H9 (cell line): ENCODE measurements around the gene EML1. TPM values are rescaled to one million over a fixed set of nuclear protein-coding genes. Genes with fewer than 3 reads are reported as not detected.

Experiments
- DNase-seq: peaks from one replicate; pipeline ENCODE4 v3.0.0-alpha.2; 2017
- H2AFZ ChIP-seq: one replicate; pipeline ENCODE4 v1.6.1; 2013; ENCODE audit warnings: mild to moderate bottlenecking, low read length, control low read depth, moderate library complexity
- H2AK5ac ChIP-seq: 2 replicates; pipeline ENCODE4 v1.6.1; 2013; ENCODE audit warnings: low read length, control low read depth, mixed read lengths; ENCODE audit not compliant: insufficient read length
- H2BK120ac ChIP-seq: one replicate; pipeline ENCODE4 v1.6.1; 2013; ENCODE audit warnings: low read depth, mild to moderate bottlenecking, low read length, control low read depth, inconsistent platforms; ENCODE audit not compliant: poor library complexity, severe bottlenecking
- H2BK12ac ChIP-seq: 2 replicates; pipeline ENCODE4 v1.6.1; 2013; ENCODE audit warnings: low read length, control low read depth, mixed read lengths, low read depth; ENCODE audit not compliant: insufficient read length
- H2BK15ac ChIP-seq: 2 replicates; pipeline ENCODE4 v1.6.1; 2013; ENCODE audit warnings: low read depth, low read length, control low read depth
- H2BK20ac ChIP-seq: one replicate; pipeline ENCODE4 v1.6.1; 2013; ENCODE audit warnings: low read depth, mild to moderate bottlenecking, low read length, control low read depth, inconsistent platforms; ENCODE audit not compliant: poor library complexity, severe bottlenecking
- H2BK5ac ChIP-seq: 2 replicates; pipeline ENCODE4 v1.6.1; 2013; ENCODE audit warnings: low read length, control low read depth, mixed read lengths; ENCODE audit not compliant: insufficient read length
- H3K14ac ChIP-seq: 2 replicates; pipeline ENCODE4 v1.6.1; 2013; ENCODE audit warnings: low read length, control low read depth; ENCODE audit not compliant: insufficient read depth
- H3K18ac ChIP-seq: 2 replicates; pipeline ENCODE4 v1.6.1; 2013; ENCODE audit warnings: low read depth, mild to moderate bottlenecking, mixed read lengths, low read length, control low read depth; ENCODE audit not compliant: insufficient read length
- H3K23ac ChIP-seq: 2 replicates; pipeline ENCODE4 v1.6.1; 2013; ENCODE audit warnings: low read length, control low read depth, mixed read lengths, low read depth; ENCODE audit not compliant: insufficient read length
- H3K23me2 ChIP-seq: 2 replicates; pipeline ENCODE4 v1.6.1; 2013; ENCODE audit warnings: low read depth, mild to moderate bottlenecking, mixed read lengths, low read length, control low read depth; ENCODE audit not compliant: insufficient read length, poor library complexity, severe bottlenecking
- H3K27ac ChIP-seq: 2 replicates; pipeline ENCODE4 v1.5.1; 2013; ENCODE audit warnings: low read length, control low read depth, mixed read lengths, low read depth; ENCODE audit not compliant: insufficient read length
- H3K27me3 ChIP-seq: 2 replicates; pipeline ENCODE4 v1.6.1; 2013; ENCODE audit warnings: low read length, control low read depth, inconsistent platforms; ENCODE audit not compliant: insufficient read depth
- H3K4ac ChIP-seq: 2 replicates; pipeline ENCODE4 v1.6.1; 2013; ENCODE audit warnings: low read depth, mild to moderate bottlenecking, control low read depth, inconsistent platforms, low read length, moderate library complexity
- H3K4me1 ChIP-seq: 2 replicates; pipeline ENCODE4 v1.6.1; 2013; ENCODE audit warnings: low read length, control low read depth, inconsistent platforms; ENCODE audit not compliant: insufficient read depth
- H3K4me2 ChIP-seq: 2 replicates; pipeline ENCODE4 v1.6.1; 2013; ENCODE audit warnings: low read length, control low read depth, mixed read lengths; ENCODE audit not compliant: insufficient read length, insufficient read depth
- H3K56ac ChIP-seq: 2 replicates; pipeline ENCODE4 v1.6.1; 2013; ENCODE audit warnings: low read depth, mild to moderate bottlenecking, mixed read lengths, low read length, control low read depth; ENCODE audit not compliant: insufficient read length
- H3K79me1 ChIP-seq: 2 replicates; pipeline ENCODE4 v1.6.1; 2013; ENCODE audit warnings: low read depth, mild to moderate bottlenecking, moderate library complexity, low read length, control low read depth, inconsistent platforms; ENCODE audit not compliant: insufficient read depth, poor library complexity, severe bottlenecking
- H3K79me2 ChIP-seq: 2 replicates; pipeline ENCODE4 v1.6.1; 2013; ENCODE audit warnings: low read length, control low read depth, inconsistent platforms; ENCODE audit not compliant: insufficient read depth
- H3K9ac ChIP-seq: 2 replicates; pipeline ENCODE4 v1.6.1; 2013; ENCODE audit warnings: low read length, control low read depth, mixed read lengths; ENCODE audit not compliant: insufficient read length; ENCODE audit errors: extremely low read depth
- H3K9me3 ChIP-seq: one replicate; pipeline ENCODE4 v1.6.1; 2013; ENCODE audit warnings: low read depth, low read length, inconsistent platforms; ENCODE audit not compliant: control insufficient read depth
- H3T11ph ChIP-seq: one replicate; pipeline ENCODE4 v1.6.1; 2013; ENCODE audit warnings: mild to moderate bottlenecking, low read length, control low read depth, inconsistent platforms
- H4K20me1 ChIP-seq: one replicate; pipeline ENCODE4 v1.6.1; 2013; ENCODE audit not compliant: control insufficient read depth, insufficient read length, insufficient read depth
- H4K5ac ChIP-seq: 2 replicates; pipeline ENCODE4 v1.6.1; 2013; ENCODE audit warnings: low read depth, mild to moderate bottlenecking, mixed read lengths, low read length, control low read depth; ENCODE audit not compliant: insufficient read length
- H4K8ac ChIP-seq: replicated peaks from 2 replicates; pipeline ENCODE4 v1.6.1; 2013; ENCODE audit warnings: low read length, control low read depth, mixed read lengths, low read depth; ENCODE audit not compliant: insufficient read length
- H4K91ac ChIP-seq: 2 replicates; pipeline ENCODE4 v1.6.1; 2013; ENCODE audit warnings: low read depth, mild to moderate bottlenecking, moderate library complexity, mixed read lengths, low read length, control low read depth; ENCODE audit not compliant: insufficient read length
- H3K27ac Mint-ChIP-seq, 3 experiments: 2 replicates in 2 of 3; 3 replicates in 1 of 3; pipeline ENCODE4 v1.8.0; 2020 to 2021; ENCODE audit warnings: mixed read lengths in 3 of 3, mild to moderate bottlenecking in 1 of 3, moderate library complexity in 1 of 3
- H3K27me3 Mint-ChIP-seq: 2 replicates; pipeline ENCODE4 v1.8.0; 2021; ENCODE audit warnings: low read depth, mild to moderate bottlenecking, moderate library complexity, mixed read lengths
- H3K36me3 Mint-ChIP-seq, 3 experiments: 2 replicates in 2 of 3; 3 replicates in 1 of 3; pipeline ENCODE4 v1.8.0; 2020 to 2021; ENCODE audit warnings: low read depth in 3 of 3, mixed read lengths in 3 of 3; ENCODE audit not compliant: insufficient read depth in 1 of 3
- H3K4me1 Mint-ChIP-seq, 2 experiments: 2 replicates each; pipeline ENCODE4 v1.8.0; 2020; ENCODE audit warnings: mixed read lengths in 2 of 2
- H3K4me3 Mint-ChIP-seq, 2 experiments: 2 replicates in 1 of 2; 3 replicates in 1 of 2; pipeline ENCODE4 v1.8.0; 2020 to 2021; ENCODE audit warnings: mild to moderate bottlenecking in 2 of 2, mixed read lengths in 2 of 2, moderate library complexity in 1 of 2
- H3K9me3 Mint-ChIP-seq, 2 experiments: 2 replicates in 1 of 2; 3 replicates in 1 of 2; pipeline ENCODE4 v1.8.0; 2020; ENCODE audit warnings: mild to moderate bottlenecking in 2 of 2, mixed read lengths in 2 of 2, moderate library complexity in 1 of 2
- CTCF ChIP-seq: fragments of 200-600 bp; sonication (generic); conservative IDR thresholded peaks from 3 replicates; pipeline ENCODE4 v1.8.0; 2021; ENCODE audit warnings: antibody characterized with exemption, mild to moderate bottlenecking
- WGBS: extraction: QIAGEN DNeasy Blood & Tissue Kit; methylation state at CpG from one replicate; pipeline ENCODE4 v1.1.7; 2013; ENCODE audit warnings: missing lambda C conversion rate, low lambda C conversion rate, mixed read lengths; ENCODE audit not compliant: insufficient read length; ENCODE audit errors: extremely low coverage; 5-methylcytosine and 5-hydroxymethylcytosine counted together
- total RNA-seq: library from RNA; stranded (reverse); gene quantifications from 2 replicates; pipeline ENCODE4 v1.2.1, GENCODE V29; 2021

EML1 gene
- total RNA-seq, 1 experiment from 2014 or later: 16.7 TPM

- H4K91ac ChIP-seq: no peak overlapping the region
Observed at GRCh38 chr14:99950181-99950580, 157.0 kb downstream of the EML1 start.

More at GRCh38 chr14:99950181-99950580, 157.0 kb downstream of the EML1 start:
- Histone ChIP-seq H3T11ph (no peak overlapping the region), H2BK5ac (no peak overlapping the region), H4K8ac (no peak overlapping the region), H2AK5ac (no peak overlapping the region), H3K18ac (no peak overlapping the region), H2BK120ac (no peak overlapping the region), H4K20me1 (no peaks in the 10 kb centered on the region), H3K27ac (no peak overlapping the region), H2BK15ac (no peak overlapping the region), H2AFZ (no peak overlapping the region), H3K14ac (no peak overlapping the region), H3K23me2 (no peaks in the 10 kb centered on the region), H3K56ac (no peak overlapping the region), H3K9me3 (no peaks in the 10 kb centered on the region), H4K5ac (no peak overlapping the region), H3K27me3 (no peaks in the 10 kb centered on the region), H2BK12ac (no peak overlapping the region), H3K79me2 (no peaks in the 10 kb centered on the region), H3K23ac (no peak overlapping the region), H3K79me1 (no peaks in the 10 kb centered on the region), H2BK20ac (no peak overlapping the region), H3K4me2 (no peak overlapping the region), H3K4ac (no peak overlapping the region), H3K9ac (no peak overlapping the region), H3K4me1 (no peaks in the 10 kb centered on the region)
- Mint-ChIP-seq H3K27ac (no peak overlapping the region; a peak in 1 of 7 replicates), H3K27me3 (peaks cover 31% of the 10 kb centered on the region), H3K4me3 (no peak overlapping the region), H3K4me1 (peaks cover 18 to 20% of the 10 kb centered on the region in 2 experiments), H3K9me3 (peaks cover 5 to 8% of the 10 kb centered on the region in 2 experiments; a peak in 3 of 5 replicates), H3K36me3 (peaks cover 0 to 4% (median 2%) of the 10 kb centered on the region in 3 experiments; a peak in 4 of 7 replicates)
- TF ChIP-seq CTCF: no peak
- WGBS: no CpG with 5 or more reads among the region's 8 CpGs
- no peak for DNase-seq
